ENCODE results near the gene SUPT6H. TPM values are rescaled to one million over a fixed set of nuclear protein-coding genes. Genes with fewer than 3 reads are reported as not detected.

The SUPT6H gene
- total and polyA plus RNA-seq, 2 donors (not counting 1 experiment from before 2014, with no cell fraction given), result 35.8 to 110 TPM

- ChIA-PET POLR2A (interaction anchor here (0.6 to 4.3 kb wide), 13 partner anchors 16 to 1101 kb away, joined by 3 to 42 read pairs (median 4); partner anchors contain the start of genes NUFIP2, PROCA1, RPL23A and SDF2), CTCF (interaction anchor here (1.1 to 4.3 kb wide), 9 partner anchors 16 to 471 kb away, joined by 3 to 59 read pairs (median 6); partner anchors contain the start of genes SDF2, SUPT6H and TLCD1)
- peaks cover 32 to 37% of the 10 kb centered on the region in 2 donors for H3K4me1 ChIP-seq (ENCODE audit: control insufficient read depth in 2 of 2, insufficient read depth in 2 of 2, low read length in 2 of 2)
- H3K27me3 Mint-ChIP-seq, result no peaks in the 10 kb centered on the region
- peak overlapping the region; percentile 97 for H3K4me3 Mint-ChIP-seq
- intact Hi-C loops (cut with micrococcal nuclease), result loop anchor here (1.0 to 10.0 kb wide), 9 partner anchors 17 to 919 kb away; partner anchors contain the start of genes ABHD15, DHRS13, NUFIP2 and PROCA1
- H3K9ac ChIP-seq (ENCODE audit: low read length), result peak overlapping the region; percentile 85
- peaks cover 7 to 39% of the 10 kb centered on the region in 2 experiments for H3K36me3 ChIP-seq (replicated peaks in 1 of 2; ENCODE audit: control extremely low read depth in 1 of 2, control insufficient read depth in 1 of 2, extremely low read depth in 1 of 2, insufficient read depth in 2 of 2, low read length in 1 of 2)
- H2AFZ ChIP-seq (ENCODE audit: insufficient read depth, low read depth, low read length, poor library complexity, severe bottlenecking), result peak overlapping the region; percentile 85
- WGBS (ENCODE audit: insufficient coverage), result 41% methylated on average over 3 of the region's 8 CpGs
- no peak for ATAC-seq (ENCODE audit: low read depth)
- no peaks in the 10 kb centered on the region for H3K9me3 Mint-ChIP-seq (ENCODE audit: insufficient read depth)
- H3K4me3 ChIP-seq (ENCODE audit: control extremely low read depth in 1 of 5, extremely low read depth in 1 of 5, insufficient read depth in 1 of 5, low read depth in 2 of 5, low read length in 4 of 5), result peak overlapping the region; percentile 31 to 93 (median 70)
- H3K4me1 Mint-ChIP-seq, result peaks cover 36% of the 10 kb centered on the region
- no peak for TF ChIP-seq EZH2 (IDR thresholded peaks at IDR 0.05; ENCODE audit: borderline replicate concordance, insufficient read depth, low read depth, low read length, poor library complexity, severe bottlenecking)
- no peak for TF ChIP-seq CTCF (IDR thresholded peaks at IDR 0.05)
- H3K27me3 ChIP-seq (replicated peaks in 1 of 4; ENCODE audit: control extremely low read depth in 1 of 4, control insufficient read depth in 3 of 4, insufficient read depth in 4 of 4, low read length in 3 of 4), result no peaks in the 10 kb centered on the region
- peak overlapping the region; percentile 89 for H3K27ac Mint-ChIP-seq
- no peak for DNase-seq
- H3K4me2 ChIP-seq (replicated peaks; ENCODE audit: low read depth, low read length, poor library complexity, severe bottlenecking), result peak overlapping the region; percentile 91
- peaks cover 57% of the 10 kb centered on the region for H3K79me2 ChIP-seq (ENCODE audit: control insufficient read depth, insufficient read depth, low read length)
- peak overlapping the region; percentile 90 to 94 for H3K27ac ChIP-seq (ENCODE audit: low read length in 2 of 2)
- peaks cover 12% of the 10 kb centered on the region for H4K20me1 ChIP-seq (ENCODE audit: control insufficient read depth, insufficient read depth, low read length, poor library complexity, severe bottlenecking)
- no peaks in the 10 kb centered on the region for H3K9me3 ChIP-seq (ENCODE audit: control extremely low read depth in 1 of 3, control insufficient read depth in 2 of 3, insufficient read depth in 1 of 3, low read length in 2 of 3)
Measured at GRCh38 chr17:28645576-28645939, 16.4 kb upstream of the SUPT6H start.
